Measurements from ENCODE around the gene RPE. TPM values are rescaled to one million over a fixed set of nuclear protein-coding genes. Genes with fewer than 3 reads are reported as not detected.

Gene RPE
- total RNA-seq, result 58.5 and 74.8 TPM in 2 replicates

DNA sequence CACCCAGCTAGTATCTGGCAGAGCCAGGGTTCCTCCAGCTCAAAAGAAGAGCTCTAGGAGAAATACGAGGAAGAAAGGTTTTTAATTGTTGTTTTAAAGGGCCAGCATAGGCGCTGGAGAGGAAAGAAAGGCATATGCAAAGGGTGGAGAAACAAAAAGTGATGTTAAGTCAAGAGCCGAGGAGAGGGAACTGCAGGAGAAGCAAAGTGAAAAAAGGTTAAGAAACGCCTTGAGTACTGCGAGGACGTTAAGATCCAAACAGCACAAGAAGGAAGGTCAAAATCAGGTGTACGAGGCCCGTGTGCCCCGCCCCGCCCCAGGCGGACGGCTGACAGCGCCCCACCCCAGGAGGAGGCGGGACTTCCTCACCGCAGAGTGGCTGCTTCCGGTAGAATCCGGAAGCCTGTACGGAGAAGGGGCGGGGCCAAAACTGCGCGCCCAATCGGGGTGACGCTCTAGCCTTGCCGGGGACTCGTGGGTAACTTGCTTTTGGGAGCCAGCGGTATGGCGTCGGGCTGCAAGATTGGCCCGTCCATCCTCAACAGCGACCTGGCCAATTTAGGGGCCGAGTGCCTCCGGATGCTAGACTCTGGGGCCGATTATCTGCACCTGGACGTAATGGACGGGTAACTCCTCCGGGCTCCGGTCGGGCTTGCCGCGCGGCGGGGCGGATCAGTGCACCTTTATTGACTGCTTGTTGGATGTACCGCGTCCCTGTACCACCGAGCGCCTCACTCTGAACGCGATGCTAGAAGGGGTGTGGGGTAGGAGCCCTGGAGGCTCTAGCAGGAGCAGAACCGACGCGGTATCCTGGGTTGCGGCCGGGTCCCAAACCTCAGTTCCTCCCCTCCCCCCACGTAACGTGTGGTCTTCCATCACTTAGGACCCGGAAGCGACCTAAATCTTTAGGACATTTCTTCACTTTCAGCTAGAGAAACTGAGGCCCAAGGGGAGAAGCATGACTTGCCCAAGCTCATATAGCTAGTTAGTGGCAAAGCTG, at the start of gene RPE:
TSS of gene RPE (plus strand) at position 481 of the 1,000 bp plus-strand sequence. CDS start at position 505, 24 bp downstream.

Other genes starting within 250 kb of the RPE start
- not detected in 2 replicates for gene UNC80, start 230.8 kb upstream of the RPE start, total RNA-seq
- 12.5 and 18.6 TPM in 2 replicates for gene KANSL1L, start 168.8 kb downstream of the RPE start, total RNA-seq
- under 0.01 and 0.37 TPM in 2 replicates for gene ACADL, start 222.8 kb downstream of the RPE start, total RNA-seq

Data from smooth muscle cell of bladder (primary cell).